GM12801 (cell line): ENCODE measurements around the gene RGL1.

Experiments
- TF ChIP-seq, protein P1 (sequence below): IDR thresholded peaks from one replicate; pipeline ENCODE4 v1.5.1; 2011; ENCODE audit warnings: control low read depth; ENCODE audit not compliant: insufficient read length; ENCODE audit errors: extremely low read depth

Gene RGL1

DNA sequence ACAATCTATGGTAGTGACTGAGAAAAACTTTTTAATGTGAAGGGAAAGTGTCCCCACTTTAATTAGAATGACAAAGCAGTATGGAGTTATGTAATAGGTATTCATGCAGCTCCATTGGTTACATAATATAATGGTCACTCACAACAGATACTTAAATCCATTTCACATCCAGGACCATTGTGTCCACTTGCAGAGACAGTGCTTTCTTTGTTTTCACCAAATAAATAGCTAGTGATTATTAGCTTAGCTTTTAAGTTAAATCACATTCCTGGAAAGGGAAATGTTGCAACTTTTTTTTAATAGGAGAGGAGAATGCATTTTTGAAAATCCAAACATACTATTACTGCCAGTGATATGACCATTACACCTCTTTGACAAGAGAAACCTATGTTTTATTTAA is 22.9 kb downstream of the RGL1 start:
- TF ChIP-seq, protein P1, sequence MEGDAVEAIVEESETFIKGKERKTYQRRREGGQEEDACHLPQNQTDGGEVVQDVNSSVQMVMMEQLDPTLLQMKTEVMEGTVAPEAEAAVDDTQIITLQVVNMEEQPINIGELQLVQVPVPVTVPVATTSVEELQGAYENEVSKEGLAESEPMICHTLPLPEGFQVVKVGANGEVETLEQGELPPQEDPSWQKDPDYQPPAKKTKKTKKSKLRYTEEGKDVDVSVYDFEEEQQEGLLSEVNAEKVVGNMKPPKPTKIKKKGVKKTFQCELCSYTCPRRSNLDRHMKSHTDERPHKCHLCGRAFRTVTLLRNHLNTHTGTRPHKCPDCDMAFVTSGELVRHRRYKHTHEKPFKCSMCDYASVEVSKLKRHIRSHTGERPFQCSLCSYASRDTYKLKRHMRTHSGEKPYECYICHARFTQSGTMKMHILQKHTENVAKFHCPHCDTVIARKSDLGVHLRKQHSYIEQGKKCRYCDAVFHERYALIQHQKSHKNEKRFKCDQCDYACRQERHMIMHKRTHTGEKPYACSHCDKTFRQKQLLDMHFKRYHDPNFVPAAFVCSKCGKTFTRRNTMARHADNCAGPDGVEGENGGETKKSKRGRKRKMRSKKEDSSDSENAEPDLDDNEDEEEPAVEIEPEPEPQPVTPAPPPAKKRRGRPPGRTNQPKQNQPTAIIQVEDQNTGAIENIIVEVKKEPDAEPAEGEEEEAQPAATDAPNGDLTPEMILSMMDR = no peak

- TF ChIP-seq, protein P1 = no peak
These were observed 25.5 kb downstream of the RGL1 start for GRCh38 chr1:183830389-183830788.

DNA sequence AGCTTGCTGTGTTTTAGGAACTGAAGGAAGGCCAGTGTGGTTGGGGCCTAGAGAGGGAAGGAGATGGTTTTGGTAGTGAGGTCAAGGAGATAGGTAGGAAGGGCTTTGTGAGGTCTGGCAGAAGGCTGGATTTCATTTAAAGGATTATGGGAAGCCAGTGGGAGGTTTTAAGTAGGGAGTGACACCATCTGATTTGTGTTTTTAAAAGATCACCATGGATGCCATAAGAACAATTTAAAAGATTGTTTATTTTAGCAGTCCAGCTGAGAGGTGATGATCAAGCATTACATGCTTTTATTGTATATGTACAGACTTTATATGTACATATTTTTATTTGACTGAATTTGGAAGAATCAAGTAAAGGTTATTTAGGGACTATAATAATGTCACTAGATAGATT is 26.4 kb downstream of the RGL1 start:
- TF ChIP-seq, protein P1 = no peak

DNA sequence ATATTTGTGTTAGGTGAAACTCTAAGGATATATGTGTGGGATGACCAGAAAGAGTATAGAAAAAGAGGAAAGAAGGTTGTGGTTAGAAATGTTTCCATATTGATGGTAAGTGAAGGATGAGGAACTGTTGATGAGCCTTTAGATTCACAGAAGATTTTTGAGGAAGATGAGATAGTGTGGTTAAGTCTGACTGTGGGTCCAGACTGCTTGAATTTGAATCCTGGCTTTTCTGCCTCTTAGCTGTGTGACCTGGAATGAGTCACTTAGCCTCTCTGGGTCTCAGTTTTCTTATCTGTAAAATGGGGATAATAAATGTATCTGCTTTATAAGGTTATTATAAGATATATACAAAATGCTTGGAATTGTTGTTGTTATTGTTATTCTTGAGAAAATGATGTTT is 27.5 kb downstream of the RGL1 start:
- TF ChIP-seq, protein P1 = no peak

DNA sequence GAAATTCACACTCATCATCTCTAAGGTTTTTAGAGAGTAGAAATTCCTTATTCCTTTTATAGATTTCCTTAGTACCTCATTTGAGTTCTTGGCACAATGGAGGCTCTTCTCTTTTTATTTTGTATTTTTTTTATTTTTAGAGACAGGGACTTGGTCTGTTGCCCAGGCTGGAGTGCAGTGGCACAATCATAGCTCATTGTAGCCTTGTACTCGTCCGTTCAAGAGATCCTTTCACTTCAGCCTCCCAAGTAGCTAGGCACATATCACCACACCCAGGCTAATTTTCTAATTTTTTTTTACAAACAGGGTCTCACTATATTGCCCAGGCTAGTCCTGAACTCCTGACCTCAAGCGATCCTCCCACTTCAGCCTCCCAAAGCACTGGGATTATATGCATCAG is 29.6 kb downstream of the RGL1 start:
- TF ChIP-seq, protein P1 = no peak

DNA sequence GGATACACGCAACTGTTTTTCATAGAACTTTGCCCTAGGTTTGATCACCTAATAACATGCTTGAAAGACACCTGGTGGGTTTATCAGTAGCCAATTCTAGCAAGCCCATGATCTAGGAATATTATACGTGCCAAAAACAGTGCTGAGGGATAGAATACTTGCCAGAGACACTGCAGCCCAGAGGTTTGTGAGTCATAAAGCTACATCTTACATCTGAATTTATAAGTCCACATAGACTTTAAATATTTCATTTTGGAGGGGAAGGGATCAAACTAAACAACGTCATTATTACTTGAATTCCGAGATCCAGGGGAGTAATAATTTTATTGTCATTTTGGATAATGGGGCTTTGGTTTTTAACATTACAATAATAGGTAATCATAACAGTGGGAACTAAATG is 31.7 kb downstream of the RGL1 start:
- TF ChIP-seq, protein P1 = no peak

DNA sequence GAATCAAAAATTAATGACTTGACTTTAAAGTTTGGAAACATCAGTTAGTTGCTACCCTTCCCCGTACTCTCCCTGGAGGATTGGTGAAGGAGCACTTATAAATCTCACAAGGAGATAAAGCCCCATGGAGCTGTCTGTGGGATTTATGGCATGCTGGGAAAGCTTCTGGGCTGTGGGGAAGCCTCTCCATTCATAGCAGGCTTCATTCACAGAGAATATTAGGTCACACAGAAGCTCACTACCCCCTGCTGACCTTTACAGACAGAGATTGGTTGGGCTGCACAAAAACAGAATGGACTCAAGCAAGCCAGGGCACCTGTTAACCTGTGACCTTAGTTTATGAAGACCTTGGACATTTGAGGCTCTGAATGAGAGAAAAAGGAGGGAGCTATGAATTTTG is 32.1 kb downstream of the RGL1 start:
- TF ChIP-seq, protein P1 = no peak

- TF ChIP-seq, protein P1 = no peak
These were observed 33.3 kb downstream of the RGL1 start for GRCh38 chr1:183838221-183838620.
